ENCODE results near the gene PAPLN. TPM values are rescaled to one million over a fixed set of nuclear protein-coding genes. Genes with fewer than 3 reads are reported as not detected.

PAPLN gene
- total RNA-seq, 1 donor from 2014 or later: 1.6 TPM

- DNase-seq: no peak
These were observed 7.3 kb upstream of the PAPLN start for GRCh38 chr14:73230051-73230450.

GRCh38 chr14:73231981-73232851 is 5.1 kb upstream of the PAPLN start:
- DNase-seq: no peak

- DNase-seq: no peak
These were observed 4.3 kb upstream of the PAPLN start for GRCh38 chr14:73232984-73233383.

- no peak for DNase-seq
These were observed 3.7 kb upstream of the PAPLN start for GRCh38 chr14:73233564-73233963.

GRCh38 chr14:73234029-73234428 is 3.3 kb upstream of the PAPLN start:
- no peak for DNase-seq

GRCh38 chr14:73234586-73235394 is 2.5 kb upstream of the PAPLN start:
- no peak for DNase-seq

GRCh38 chr14:73235531-73236155 is 1.7 kb upstream of the PAPLN start:
- DNase-seq: no peak

GRCh38 chr14:73236157-73236556 is 1.1 kb upstream of the PAPLN start:
- no peak for DNase-seq

- no peak for DNase-seq
These were observed 521 bp upstream of the PAPLN start for GRCh38 chr14:73236752-73237218.

- no peak for DNase-seq
These were observed 599 bp downstream of the PAPLN start for GRCh38 chr14:73237786-73238423.

GRCh38 chr14:73238424-73238852 is 1.1 kb downstream of the PAPLN start:
- no peak for DNase-seq

- no peak for DNase-seq
These were observed 1.6 kb downstream of the PAPLN start for GRCh38 chr14:73238941-73239340.

- DNase-seq: no peak
These were observed 2.3 kb downstream of the PAPLN start for GRCh38 chr14:73239393-73240241.

- no peak for DNase-seq
These were observed 3.6 kb downstream of the PAPLN start for GRCh38 chr14:73240816-73241480.

GRCh38 chr14:73241481-73242165 is 4.3 kb downstream of the PAPLN start:
- no peak for DNase-seq

- DNase-seq: no peak
These were observed 5.1 kb downstream of the PAPLN start for GRCh38 chr14:73242357-73242901.

GRCh38 chr14:73243341-73243740 is 6.0 kb downstream of the PAPLN start:
- no peak for DNase-seq

GRCh38 chr14:73243748-73244147 is 6.4 kb downstream of the PAPLN start:
- DNase-seq: no peak

GRCh38 chr14:73244541-73245290 is 7.4 kb downstream of the PAPLN start:
- DNase-seq: no peak

All from occipital lobe (tissue), 2 donors.